Measurements from ENCODE around the gene HIBADH.

DNA sequence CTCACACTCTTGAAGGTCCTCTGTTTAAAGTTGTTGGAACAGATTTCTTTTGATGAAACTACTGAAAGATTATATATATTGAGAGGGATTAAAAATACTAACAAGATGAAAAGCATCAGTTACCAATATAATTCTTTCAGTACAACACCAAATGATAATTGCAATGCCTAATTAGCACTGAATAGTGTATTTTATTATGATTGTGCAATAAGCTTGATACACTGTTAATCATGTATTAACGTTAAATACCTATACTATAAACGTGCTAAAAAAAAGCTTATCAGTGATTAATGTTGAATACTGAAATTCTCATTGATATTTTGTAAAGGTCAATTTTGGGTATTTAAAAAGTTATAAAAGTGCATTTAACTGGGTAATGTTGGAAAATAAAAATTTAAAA is 61.5 kb downstream of the HIBADH start:
- TF ChIP-seq CTCF (IDR thresholded peaks at IDR 0.05) (no peak), POLR2A (IDR thresholded peaks at IDR 0.05) (no peak)
